HG03460 (cell line): ENCODE data around the gene CMC2.

ENCODE experiments used
- ATAC-seq: cut with Tn5 transposase; IDR thresholded peaks from one replicate; pipeline ENCODE4 v1.9.1; 2021; ENCODE audit not compliant: unreplicated experiment

CMC2 gene

GRCh38 chr16:80936410-80936809 is 70.3 kb downstream of the CMC2 start:
- ATAC-seq, result no peak

- no peak for ATAC-seq
These were observed 71.0 kb downstream of the CMC2 start for GRCh38 chr16:80935691-80936090.

GRCh38 chr16:80932708-80933095 is 74.0 kb downstream of the CMC2 start:
- no peak for ATAC-seq

- ATAC-seq, result no peak
These were observed 74.6 kb downstream of the CMC2 start for GRCh38 chr16:80931801-80932707.

GRCh38 chr16:80924372-80924978 is 82.2 kb downstream of the CMC2 start:
- ATAC-seq, result no peak

GRCh38 chr16:80923356-80923755 is 83.3 kb downstream of the CMC2 start:
- ATAC-seq, result no peak
